Activated T-helper 1 cell treated with anti-CD3 and anti-CD28 coated beads, Interleukin-12 subunit alpha, Interleukin-12 subunit beta, Interleukin-2, Interleukin-4 antibody, amounts not matched to agents 30 ng/mL and 10 ng/mL and 1 ng/mL, durations not matched to agents 14 hours and 24 hours and 36 hours (primary cell): ENCODE results near the gene ODAD3. TPM values are rescaled to one million over a fixed set of nuclear protein-coding genes. Genes with fewer than 3 reads are reported as not detected.
"Not testable (repeated sequence)": the region's sequence is repeated elsewhere in the genome, so short reads cannot be mapped to it uniquely, and the experiment has no call there.

Experiments
- DNase-seq: peaks from one replicate; pipeline ENCODE4 v3.0.0; 2021; ENCODE audit warnings: low spot score
- H3K27ac Mint-ChIP-seq: one replicate; pipeline ENCODE4 v1.8.0; 2021; ENCODE audit warnings: mild to moderate bottlenecking, mixed read lengths
- H3K27me3 Mint-ChIP-seq: one replicate; pipeline ENCODE4 v1.8.0; 2022; ENCODE audit warnings: mild to moderate bottlenecking, moderate library complexity, mixed read lengths; ENCODE audit not compliant: insufficient read depth
- H3K36me3 Mint-ChIP-seq: one replicate; pipeline ENCODE4 v1.8.0; 2021; ENCODE audit warnings: low read depth, mixed read lengths
- H3K4me1 Mint-ChIP-seq: one replicate; pipeline ENCODE4 v1.8.0; 2021; ENCODE audit warnings: low read depth, mixed read lengths
- H3K4me3 Mint-ChIP-seq: one replicate; pipeline ENCODE4 v1.8.0; 2021; ENCODE audit warnings: mild to moderate bottlenecking, moderate library complexity, mixed read lengths
- H3K9me3 Mint-ChIP-seq: one replicate; pipeline ENCODE4 v1.8.0; 2021; ENCODE audit warnings: mixed read lengths
- intact Hi-C: fragments of 100-400 bp; cut with micrococcal nuclease; formaldehyde crosslinking; loops from one replicate; pipeline ENCODE4 v1.15.1; 2024
- total RNA-seq: library from RNA; stranded (reverse); gene quantifications from 2 replicates; pipeline ENCODE4 v1.2.3, GENCODE V29; 2022

Gene ODAD3
- total RNA-seq, 1 donor from 2014 or later = not detected

GRCh38 chr19:11475343-11475742 lies 40.4 kb upstream of the ODAD3 start:
- H3K36me3 Mint-ChIP-seq, intact Hi-C loops, DNase-seq, H3K9me3 Mint-ChIP-seq, H3K27ac Mint-ChIP-seq, H3K4me3 Mint-ChIP-seq, H3K4me1 Mint-ChIP-seq: not testable (repeated sequence)
- H3K27me3 Mint-ChIP-seq = peaks cover 32% of the 10 kb centered on the region

GRCh38 chr19:11473725-11474124 lies 38.8 kb upstream of the ODAD3 start:
- H3K9me3 Mint-ChIP-seq = no peaks in the 10 kb centered on the region
- H3K36me3 Mint-ChIP-seq = no peaks in the 10 kb centered on the region
- no peak overlapping the region for H3K27ac Mint-ChIP-seq
- no peaks in the 10 kb centered on the region for H3K4me1 Mint-ChIP-seq
- no peak overlapping the region for H3K4me3 Mint-ChIP-seq
- intact Hi-C loops = no loop called here
- no peak for DNase-seq
- peaks cover 26% of the 10 kb centered on the region for H3K27me3 Mint-ChIP-seq

- H3K4me3 Mint-ChIP-seq, intact Hi-C loops, H3K36me3 Mint-ChIP-seq, H3K4me1 Mint-ChIP-seq, H3K27ac Mint-ChIP-seq, DNase-seq, H3K9me3 Mint-ChIP-seq, H3K27me3 Mint-ChIP-seq: not testable (repeated sequence)
These were observed 33.4 kb upstream of the ODAD3 start for GRCh38 chr19:11468266-11468845.

- Mint-ChIP-seq H3K4me1 (no peaks in the 10 kb centered on the region), H3K27ac (no peak overlapping the region), H3K36me3 (no peaks in the 10 kb centered on the region), H3K9me3 (no peaks in the 10 kb centered on the region), H3K27me3 (peaks cover 4% of the 10 kb centered on the region), H3K4me3 (no peak overlapping the region)
- no peak for DNase-seq
- intact Hi-C loops = no loop called here
These were observed 30.7 kb upstream of the ODAD3 start for GRCh38 chr19:11465600-11465999.

GRCh38 chr19:11464333-11465265 lies 29.7 kb upstream of the ODAD3 start:
- no peaks in the 10 kb centered on the region for H3K9me3 Mint-ChIP-seq
- H3K27ac Mint-ChIP-seq = no peak overlapping the region
- no peaks in the 10 kb centered on the region for H3K36me3 Mint-ChIP-seq
- H3K4me1 Mint-ChIP-seq = no peaks in the 10 kb centered on the region
- DNase-seq = no peak
- peaks cover 4% of the 10 kb centered on the region for H3K27me3 Mint-ChIP-seq
- intact Hi-C loops = no loop called here
- no peak overlapping the region for H3K4me3 Mint-ChIP-seq

GRCh38 chr19:11463391-11463790 lies 28.5 kb upstream of the ODAD3 start:
- H3K36me3 Mint-ChIP-seq = no peaks in the 10 kb centered on the region
- no peaks in the 10 kb centered on the region for H3K9me3 Mint-ChIP-seq
- H3K27ac Mint-ChIP-seq = no peak overlapping the region
- DNase-seq = no peak
- no peaks in the 10 kb centered on the region for H3K4me1 Mint-ChIP-seq
- H3K4me3 Mint-ChIP-seq = no peak overlapping the region
- peaks cover 6% of the 10 kb centered on the region for H3K27me3 Mint-ChIP-seq
- intact Hi-C loops = no loop called here

GRCh38 chr19:11461453-11461852 lies 26.5 kb upstream of the ODAD3 start:
- Mint-ChIP-seq H3K27ac (no peak overlapping the region), H3K4me3 (no peak overlapping the region), H3K27me3 (peaks cover 7% of the 10 kb centered on the region), H3K36me3 (no peaks in the 10 kb centered on the region), H3K9me3 (no peaks in the 10 kb centered on the region), H3K4me1 (no peaks in the 10 kb centered on the region)
- no peak for DNase-seq
- intact Hi-C loops = no loop called here

GRCh38 chr19:11460207-11460606 lies 25.3 kb upstream of the ODAD3 start:
- no peak for DNase-seq
- Mint-ChIP-seq H3K4me3 (no peak overlapping the region), H3K27ac (no peak overlapping the region), H3K27me3 (peaks cover 7% of the 10 kb centered on the region), H3K9me3 (no peaks in the 10 kb centered on the region), H3K36me3 (no peaks in the 10 kb centered on the region), H3K4me1 (no peaks in the 10 kb centered on the region)
- intact Hi-C loops = no loop called here

- H3K9me3 Mint-ChIP-seq, H3K27me3 Mint-ChIP-seq, DNase-seq, H3K27ac Mint-ChIP-seq, H3K36me3 Mint-ChIP-seq, H3K4me3 Mint-ChIP-seq, intact Hi-C loops, H3K4me1 Mint-ChIP-seq: not testable (repeated sequence)
These were observed 24.0 kb upstream of the ODAD3 start for GRCh38 chr19:11458912-11459311.

GRCh38 chr19:11458236-11458900 lies 23.4 kb upstream of the ODAD3 start:
- Mint-ChIP-seq H3K4me3 (no peak overlapping the region), H3K36me3 (no peaks in the 10 kb centered on the region), H3K27me3 (peaks cover 9% of the 10 kb centered on the region), H3K27ac (no peak overlapping the region), H3K4me1 (no peaks in the 10 kb centered on the region), H3K9me3 (no peaks in the 10 kb centered on the region)
- intact Hi-C loops = no loop called here
- DNase-seq = no peak

- no peaks in the 10 kb centered on the region for H3K4me1 Mint-ChIP-seq
- H3K9me3 Mint-ChIP-seq = no peaks in the 10 kb centered on the region
- no peak overlapping the region for H3K4me3 Mint-ChIP-seq
- DNase-seq = no peak
- H3K27me3 Mint-ChIP-seq = peaks cover 9% of the 10 kb centered on the region
- H3K36me3 Mint-ChIP-seq = no peaks in the 10 kb centered on the region
- H3K27ac Mint-ChIP-seq = no peak overlapping the region
- intact Hi-C loops = no loop called here
These were observed 22.9 kb upstream of the ODAD3 start for GRCh38 chr19:11457831-11458230.

GRCh38 chr19:11457115-11457514 lies 22.2 kb upstream of the ODAD3 start:
- Mint-ChIP-seq H3K27me3 (peaks cover 9% of the 10 kb centered on the region), H3K36me3 (no peaks in the 10 kb centered on the region), H3K9me3 (no peaks in the 10 kb centered on the region), H3K4me1 (no peaks in the 10 kb centered on the region), H3K27ac (no peak overlapping the region), H3K4me3 (no peak overlapping the region)
- no peak for DNase-seq
- intact Hi-C loops = no loop called here

GRCh38 chr19:11456659-11457058 lies 21.7 kb upstream of the ODAD3 start:
- Mint-ChIP-seq H3K9me3 (no peaks in the 10 kb centered on the region), H3K27me3 (peaks cover 8% of the 10 kb centered on the region), H3K4me1 (no peaks in the 10 kb centered on the region), H3K4me3 (no peak overlapping the region), H3K27ac (no peak overlapping the region), H3K36me3 (no peaks in the 10 kb centered on the region)
- intact Hi-C loops = no loop called here
- DNase-seq = no peak
